ENCODE measurements around the gene DARS1. TPM values are rescaled to one million over a fixed set of nuclear protein-coding genes. Genes with fewer than 3 reads are reported as not detected.

Gene DARS1
- total RNA-seq, 1 experiment from 2014 or later, result 85.3 TPM

GRCh38 chr2:135870571-135870970 lies 114.9 kb downstream of the DARS1 start:
- TF ChIP-seq SIN3A (IDR thresholded peaks at IDR 0.05; ENCODE audit: borderline replicate concordance, insufficient read depth, low read depth, low read length), result no peak
- no peak for TF ChIP-seq REST (IDR thresholded peaks at IDR 0.05; ENCODE audit: insufficient read depth in 1 of 2, low read depth in 2 of 2, low read length in 1 of 2)
- no peak for TF ChIP-seq POLR2AphosphoS5 (IDR thresholded peaks at IDR 0.05; ENCODE audit: low read depth, low read length)
- no peak for TF ChIP-seq TCF7L2 (IDR thresholded peaks at IDR 0.05; ENCODE audit: low read depth, low read length)
- no peak for TF ChIP-seq CTCF (IDR thresholded peaks at IDR 0.05)
- Histone ChIP-seq H3K9me3 (ENCODE audit: control insufficient read depth, insufficient read depth, low read depth, low read length) (no peaks in the 10 kb centered on the region), H3K4me1 (ENCODE audit: control insufficient read depth, insufficient read depth, low read length) (peaks cover 9% of the 10 kb centered on the region; the same call in 1 of the 2 replicates), H3K27me3 (ENCODE audit: control insufficient read depth, insufficient read depth, low read length) (no peaks in the 10 kb centered on the region), H3K27ac (ENCODE audit: low read length) (no peak overlapping the region), H3K36me3 (ENCODE audit: control insufficient read depth, insufficient read depth, low read length) (peaks cover 27% of the 10 kb centered on the region), H3K4me3 (ENCODE audit: low read depth in 2 of 2, low read length in 2 of 2) (no peak overlapping the region)
- ATAC-seq (no peak), DNase-seq (ENCODE audit: low read depth, low spot score) (no peak)
- in situ Hi-C loops (cut with HindIII; ENCODE audit: low pct_unique_long_range_greater_than_20kb, low sequenced_read_pairs) (no loop called here), intact Hi-C loops (cut with micrococcal nuclease; ENCODE audit: unreplicated experiment) (no loop called here)
- ChIA-PET CTCF (no interaction called here), POLR2A (no interaction called here)
- BruUV-seq (replicated peaks), result no TSS peak

- ATAC-seq (no peak), DNase-seq (ENCODE audit: low read depth, low spot score) (no peak)
- no peaks in the 10 kb centered on the region for H3K4me1 ChIP-seq (ENCODE audit: control insufficient read depth, insufficient read depth, low read length)
- no peak overlapping the region for H3K4me3 ChIP-seq (ENCODE audit: low read depth in 2 of 2, low read length in 2 of 2)
- H3K27me3 ChIP-seq (ENCODE audit: control insufficient read depth, insufficient read depth, low read length), result no peaks in the 10 kb centered on the region
- ChIA-PET POLR2A (no interaction called here), CTCF (no interaction called here)
- in situ Hi-C loops (cut with HindIII; ENCODE audit: low pct_unique_long_range_greater_than_20kb, low sequenced_read_pairs), result no loop called here
- H3K9me3 ChIP-seq (ENCODE audit: control insufficient read depth, insufficient read depth, low read depth, low read length), result no peaks in the 10 kb centered on the region
- BruUV-seq (replicated peaks), result no TSS peak
- no peak for TF ChIP-seq SIN3A (IDR thresholded peaks at IDR 0.05; ENCODE audit: borderline replicate concordance, insufficient read depth, low read depth, low read length)
- no peak overlapping the region for H3K27ac ChIP-seq (ENCODE audit: low read length)
- H3K36me3 ChIP-seq (ENCODE audit: control insufficient read depth, insufficient read depth, low read length), result peaks cover 28% of the 10 kb centered on the region
- intact Hi-C loops (cut with micrococcal nuclease; ENCODE audit: unreplicated experiment), result no loop called here
Measured at GRCh38 chr2:135863233-135863632, 122.2 kb downstream of the DARS1 start.

- H3K27me3 ChIP-seq (ENCODE audit: control insufficient read depth, insufficient read depth, low read length), result no peaks in the 10 kb centered on the region
- ATAC-seq, result no peak
- no peak for TF ChIP-seq SIN3A (IDR thresholded peaks at IDR 0.05; ENCODE audit: borderline replicate concordance, insufficient read depth, low read depth, low read length)
- TF ChIP-seq POLR2AphosphoS5 (IDR thresholded peaks at IDR 0.05; ENCODE audit: low read depth, low read length), result no peak
- ChIA-PET POLR2A (no interaction called here), CTCF (no interaction called here)
- no peak for DNase-seq (ENCODE audit: low read depth, low spot score)
- no peak overlapping the region for H3K27ac ChIP-seq (ENCODE audit: low read length)
- H3K4me1 ChIP-seq (ENCODE audit: control insufficient read depth, insufficient read depth, low read length), result no peaks in the 10 kb centered on the region
- H3K4me3 ChIP-seq (ENCODE audit: low read depth in 2 of 2, low read length in 2 of 2), result no peak overlapping the region
- no TSS peak for BruUV-seq (replicated peaks)
- H3K36me3 ChIP-seq (ENCODE audit: control insufficient read depth, insufficient read depth, low read length), result peaks cover 27% of the 10 kb centered on the region
- no peaks in the 10 kb centered on the region for H3K9me3 ChIP-seq (ENCODE audit: control insufficient read depth, insufficient read depth, low read depth, low read length)
- in situ Hi-C loops (cut with HindIII; ENCODE audit: low pct_unique_long_range_greater_than_20kb, low sequenced_read_pairs) (no loop called here), intact Hi-C loops (cut with micrococcal nuclease; ENCODE audit: unreplicated experiment) (no loop called here)
Measured at GRCh38 chr2:135862718-135863117, 122.7 kb downstream of the DARS1 start.

Other genes with a start within 250 kb of the DARS1 start
- 83.7 TPM for gene UBXN4, start 243.8 kb downstream of the DARS1 start, total RNA-seq (2021; ENCODE audit: unreplicated experiment)
- not detected for gene LCT, start 148.4 kb downstream of the DARS1 start, total RNA-seq (2021; ENCODE audit: unreplicated experiment)
- 54.3 TPM for gene MCM6, start 109.2 kb downstream of the DARS1 start, total RNA-seq (2021; ENCODE audit: unreplicated experiment)
- gene CXCR4, start 132.5 kb upstream of the DARS1 start, total RNA-seq (2021; ENCODE audit: unreplicated experiment), result 1.1 TPM